Liver (tissue), 3 donors: Measurements from ENCODE around the gene USP6NL.
A peak's percentile ranks its signal among the peaks of the same experiment; 100 is the strongest.

Experiments
- HNF4G ChIP-seq: IDR thresholded peaks from 2 replicates; pipeline ENCODE4 v1.6.1; 2016; ENCODE audit warnings: antibody characterized with exemption
- YY1 ChIP-seq: IDR thresholded peaks from 2 replicates; pipeline ENCODE4 v1.6.1; 2016; ENCODE audit warnings: antibody characterized with exemption, mild to moderate bottlenecking
- TF ChIP-seq, protein P1 (sequence below): fragments of 150-350 bp; IDR thresholded peaks from 2 replicates; pipeline ENCODE4 v1.5.1; 2017; ENCODE audit warnings: improper control_type of control experiment, low read depth, low read length; ENCODE audit not compliant: missing input control
- TF ChIP-seq, protein P2 (sequence below): IDR thresholded peaks from 2 replicates; pipeline ENCODE4 v1.6.1; 2016; ENCODE audit warnings: antibody characterized with exemption
- TF ChIP-seq, protein P3 (sequence below): IDR thresholded peaks from 2 replicates; pipeline ENCODE4 v1.6.1; 2016; ENCODE audit warnings: antibody characterized with exemption, mild to moderate bottlenecking
- donor health status: healthy.
- donor health status: healthy.

DNA sequence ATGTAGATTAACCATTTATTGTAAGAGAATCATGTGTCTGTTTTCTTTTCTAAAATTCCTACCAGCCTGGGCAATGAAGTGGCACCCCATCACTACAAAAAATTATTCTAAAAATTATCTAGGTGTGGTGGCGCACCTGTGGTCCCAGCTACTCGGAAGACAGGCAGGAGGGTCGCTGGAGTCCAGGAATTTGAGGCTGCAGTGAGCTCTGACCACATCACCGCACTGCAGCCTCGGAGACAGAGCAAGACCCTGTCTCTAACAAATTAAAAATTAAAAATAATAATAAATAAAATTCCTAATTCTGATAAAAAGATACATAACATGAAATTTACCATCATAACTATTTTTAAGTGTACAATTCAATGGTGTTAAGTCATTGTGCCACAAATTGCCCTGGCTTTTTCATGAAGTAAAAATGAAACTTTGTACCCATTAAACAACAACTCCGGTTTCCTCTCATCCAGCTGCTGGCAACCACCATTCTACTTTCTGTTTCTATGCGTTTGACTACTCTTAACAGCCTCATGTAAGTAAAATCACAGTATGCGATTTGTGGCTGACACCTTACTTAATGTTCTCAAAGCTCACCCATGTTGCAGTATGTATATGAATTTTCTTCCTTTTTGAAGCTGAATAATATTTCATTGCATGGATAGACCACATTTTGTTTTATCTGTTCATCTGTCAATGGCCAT lies 20.6 kb upstream of the USP6NL start:
- TF ChIP-seq, protein P1, sequence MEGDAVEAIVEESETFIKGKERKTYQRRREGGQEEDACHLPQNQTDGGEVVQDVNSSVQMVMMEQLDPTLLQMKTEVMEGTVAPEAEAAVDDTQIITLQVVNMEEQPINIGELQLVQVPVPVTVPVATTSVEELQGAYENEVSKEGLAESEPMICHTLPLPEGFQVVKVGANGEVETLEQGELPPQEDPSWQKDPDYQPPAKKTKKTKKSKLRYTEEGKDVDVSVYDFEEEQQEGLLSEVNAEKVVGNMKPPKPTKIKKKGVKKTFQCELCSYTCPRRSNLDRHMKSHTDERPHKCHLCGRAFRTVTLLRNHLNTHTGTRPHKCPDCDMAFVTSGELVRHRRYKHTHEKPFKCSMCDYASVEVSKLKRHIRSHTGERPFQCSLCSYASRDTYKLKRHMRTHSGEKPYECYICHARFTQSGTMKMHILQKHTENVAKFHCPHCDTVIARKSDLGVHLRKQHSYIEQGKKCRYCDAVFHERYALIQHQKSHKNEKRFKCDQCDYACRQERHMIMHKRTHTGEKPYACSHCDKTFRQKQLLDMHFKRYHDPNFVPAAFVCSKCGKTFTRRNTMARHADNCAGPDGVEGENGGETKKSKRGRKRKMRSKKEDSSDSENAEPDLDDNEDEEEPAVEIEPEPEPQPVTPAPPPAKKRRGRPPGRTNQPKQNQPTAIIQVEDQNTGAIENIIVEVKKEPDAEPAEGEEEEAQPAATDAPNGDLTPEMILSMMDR = no peak
- TF ChIP-seq YY1 (peak; percentile 63), HNF4G (no peak)
- TF ChIP-seq, protein P2, sequence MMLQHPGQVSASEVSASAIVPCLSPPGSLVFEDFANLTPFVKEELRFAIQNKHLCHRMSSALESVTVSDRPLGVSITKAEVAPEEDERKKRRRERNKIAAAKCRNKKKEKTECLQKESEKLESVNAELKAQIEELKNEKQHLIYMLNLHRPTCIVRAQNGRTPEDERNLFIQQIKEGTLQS = no peak
- TF ChIP-seq, protein P3, sequence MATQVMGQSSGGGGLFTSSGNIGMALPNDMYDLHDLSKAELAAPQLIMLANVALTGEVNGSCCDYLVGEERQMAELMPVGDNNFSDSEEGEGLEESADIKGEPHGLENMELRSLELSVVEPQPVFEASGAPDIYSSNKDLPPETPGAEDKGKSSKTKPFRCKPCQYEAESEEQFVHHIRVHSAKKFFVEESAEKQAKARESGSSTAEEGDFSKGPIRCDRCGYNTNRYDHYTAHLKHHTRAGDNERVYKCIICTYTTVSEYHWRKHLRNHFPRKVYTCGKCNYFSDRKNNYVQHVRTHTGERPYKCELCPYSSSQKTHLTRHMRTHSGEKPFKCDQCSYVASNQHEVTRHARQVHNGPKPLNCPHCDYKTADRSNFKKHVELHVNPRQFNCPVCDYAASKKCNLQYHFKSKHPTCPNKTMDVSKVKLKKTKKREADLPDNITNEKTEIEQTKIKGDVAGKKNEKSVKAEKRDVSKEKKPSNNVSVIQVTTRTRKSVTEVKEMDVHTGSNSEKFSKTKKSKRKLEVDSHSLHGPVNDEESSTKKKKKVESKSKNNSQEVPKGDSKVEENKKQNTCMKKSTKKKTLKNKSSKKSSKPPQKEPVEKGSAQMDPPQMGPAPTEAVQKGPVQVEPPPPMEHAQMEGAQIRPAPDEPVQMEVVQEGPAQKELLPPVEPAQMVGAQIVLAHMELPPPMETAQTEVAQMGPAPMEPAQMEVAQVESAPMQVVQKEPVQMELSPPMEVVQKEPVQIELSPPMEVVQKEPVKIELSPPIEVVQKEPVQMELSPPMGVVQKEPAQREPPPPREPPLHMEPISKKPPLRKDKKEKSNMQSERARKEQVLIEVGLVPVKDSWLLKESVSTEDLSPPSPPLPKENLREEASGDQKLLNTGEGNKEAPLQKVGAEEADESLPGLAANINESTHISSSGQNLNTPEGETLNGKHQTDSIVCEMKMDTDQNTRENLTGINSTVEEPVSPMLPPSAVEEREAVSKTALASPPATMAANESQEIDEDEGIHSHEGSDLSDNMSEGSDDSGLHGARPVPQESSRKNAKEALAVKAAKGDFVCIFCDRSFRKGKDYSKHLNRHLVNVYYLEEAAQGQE = no peak
